NB4 (cell line): Measurements from ENCODE around the gene PCSK4.

Experiments
- DNase-seq: peaks from one replicate; pipeline ENCODE4 v3.0.0; 2010; ENCODE audit warnings: low read depth
- H3K4me3 ChIP-seq: one replicate; pipeline ENCODE4 v1.5.1; 2011; ENCODE audit warnings: mild to moderate bottlenecking, low read depth, low read length, moderate library complexity
- MYC ChIP-seq: IDR thresholded peaks from 2 replicates; pipeline ENCODE4 v1.6.1; 2011; ENCODE audit warnings: low read depth, low read length
- POLR2A ChIP-seq: IDR thresholded peaks from 2 replicates; pipeline ENCODE4 v1.6.1; 2011; ENCODE audit warnings: mild to moderate bottlenecking; ENCODE audit not compliant: insufficient read length; ENCODE audit errors: extremely low read depth
- TF ChIP-seq, protein P1 (sequence below): IDR thresholded peaks from one replicate; pipeline ENCODE4 v1.5.1; 2012; ENCODE audit warnings: low read depth, low read length
- TF ChIP-seq, protein P2 (sequence below): IDR thresholded peaks from 2 replicates; pipeline ENCODE4 v1.6.1; 2011; ENCODE audit warnings: low read depth, low read length

The PCSK4 gene

DNA sequence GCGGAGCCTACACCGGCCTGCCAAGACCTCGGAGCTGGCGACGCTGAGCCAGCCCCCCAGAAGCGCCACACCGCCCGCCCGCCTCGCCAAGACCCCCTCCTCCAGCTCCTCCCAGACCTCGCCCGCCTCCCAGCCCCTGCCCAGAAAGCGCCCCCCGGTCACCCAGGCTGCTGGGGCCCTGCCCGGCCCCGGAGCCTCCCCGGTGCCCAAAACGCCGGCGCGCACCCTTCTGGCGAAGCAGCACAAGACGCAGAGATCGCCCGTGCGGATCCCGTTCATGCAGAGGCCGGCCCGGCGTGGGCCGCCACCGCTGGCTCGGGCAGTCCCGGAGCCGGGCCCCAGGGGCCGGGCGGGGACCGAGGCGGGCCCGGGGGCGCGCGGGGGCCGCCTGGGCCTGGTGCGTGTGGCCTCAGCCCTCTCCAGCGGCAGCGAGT is 21.3 kb downstream of the PCSK4 start:
- no peak for DNase-seq
- no peak overlapping the region for H3K4me3 ChIP-seq
- TF ChIP-seq, protein P1, sequence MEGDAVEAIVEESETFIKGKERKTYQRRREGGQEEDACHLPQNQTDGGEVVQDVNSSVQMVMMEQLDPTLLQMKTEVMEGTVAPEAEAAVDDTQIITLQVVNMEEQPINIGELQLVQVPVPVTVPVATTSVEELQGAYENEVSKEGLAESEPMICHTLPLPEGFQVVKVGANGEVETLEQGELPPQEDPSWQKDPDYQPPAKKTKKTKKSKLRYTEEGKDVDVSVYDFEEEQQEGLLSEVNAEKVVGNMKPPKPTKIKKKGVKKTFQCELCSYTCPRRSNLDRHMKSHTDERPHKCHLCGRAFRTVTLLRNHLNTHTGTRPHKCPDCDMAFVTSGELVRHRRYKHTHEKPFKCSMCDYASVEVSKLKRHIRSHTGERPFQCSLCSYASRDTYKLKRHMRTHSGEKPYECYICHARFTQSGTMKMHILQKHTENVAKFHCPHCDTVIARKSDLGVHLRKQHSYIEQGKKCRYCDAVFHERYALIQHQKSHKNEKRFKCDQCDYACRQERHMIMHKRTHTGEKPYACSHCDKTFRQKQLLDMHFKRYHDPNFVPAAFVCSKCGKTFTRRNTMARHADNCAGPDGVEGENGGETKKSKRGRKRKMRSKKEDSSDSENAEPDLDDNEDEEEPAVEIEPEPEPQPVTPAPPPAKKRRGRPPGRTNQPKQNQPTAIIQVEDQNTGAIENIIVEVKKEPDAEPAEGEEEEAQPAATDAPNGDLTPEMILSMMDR = no peak
- TF ChIP-seq, protein P2, sequence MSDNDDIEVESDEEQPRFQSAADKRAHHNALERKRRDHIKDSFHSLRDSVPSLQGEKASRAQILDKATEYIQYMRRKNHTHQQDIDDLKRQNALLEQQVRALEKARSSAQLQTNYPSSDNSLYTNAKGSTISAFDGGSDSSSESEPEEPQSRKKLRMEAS = no peak

DNA sequence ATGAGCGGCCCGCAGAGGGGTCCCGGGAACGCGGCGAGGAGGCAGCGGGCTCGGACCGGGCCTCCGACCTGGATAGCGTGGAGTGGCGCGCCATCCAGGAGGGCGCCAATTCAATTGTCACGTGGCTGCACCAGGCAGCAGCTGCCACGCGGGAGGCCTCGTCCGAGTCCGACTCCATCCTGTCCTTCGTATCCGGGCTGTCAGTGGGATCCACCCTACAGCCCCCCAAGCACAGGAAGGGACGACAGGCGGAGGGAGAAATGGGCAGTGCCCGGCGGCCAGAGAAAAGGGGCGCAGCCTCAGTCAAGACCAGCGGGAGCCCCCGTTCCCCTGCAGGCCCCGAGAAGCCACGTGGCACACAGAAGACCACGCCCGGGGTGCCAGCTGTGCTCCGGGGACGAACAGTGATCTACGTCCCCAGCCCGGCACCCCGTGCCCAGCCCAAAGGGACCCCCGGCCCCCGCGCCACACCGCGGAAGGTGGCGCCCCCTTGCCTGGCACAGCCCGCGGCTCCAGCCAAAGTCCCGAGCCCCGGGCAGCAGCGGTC is 21.8 kb downstream of the PCSK4 start:
- no peak for DNase-seq
- no peak overlapping the region for H3K4me3 ChIP-seq
- TF ChIP-seq, protein P2 = no peak
- TF ChIP-seq, protein P1 = no peak
- TF ChIP-seq POLR2A = no peak
- TF ChIP-seq MYC = no peak

DNA sequence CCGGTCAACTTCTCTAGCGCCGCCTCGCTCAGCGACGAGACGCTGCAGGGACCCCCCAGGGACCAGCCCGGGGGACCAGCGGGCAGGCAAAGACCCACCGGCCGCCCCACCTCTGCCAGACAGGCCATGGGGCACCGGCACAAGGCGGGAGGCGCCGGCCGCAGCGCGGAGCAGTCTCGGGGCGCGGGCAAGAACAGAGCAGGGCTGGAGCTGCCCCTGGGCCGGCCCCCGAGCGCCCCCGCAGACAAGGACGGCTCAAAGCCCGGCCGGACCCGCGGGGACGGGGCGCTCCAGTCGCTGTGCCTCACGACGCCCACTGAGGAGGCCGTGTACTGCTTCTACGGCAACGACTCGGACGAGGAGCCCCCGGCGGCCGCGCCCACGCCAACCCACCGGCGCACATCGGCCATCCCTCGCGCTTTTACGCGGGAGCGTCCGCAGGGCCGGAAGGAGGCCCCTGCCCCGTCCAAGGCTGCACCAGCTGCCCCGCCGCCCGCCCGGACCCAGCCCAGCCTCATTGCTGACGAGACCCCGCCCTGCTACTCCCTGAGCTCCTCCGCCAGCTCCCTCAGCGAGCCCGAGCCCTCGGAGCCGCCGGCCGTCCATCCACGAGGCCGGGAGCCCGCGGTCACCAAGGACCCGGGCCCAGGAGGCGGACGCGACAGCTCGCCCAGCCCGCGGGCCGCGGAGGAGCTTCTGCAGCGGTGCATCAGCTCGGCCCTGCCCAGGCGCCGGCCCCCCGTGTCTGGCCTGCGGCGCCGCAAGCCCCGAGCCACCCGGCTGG is 22.5 kb downstream of the PCSK4 start:
- H3K4me3 ChIP-seq = no peak overlapping the region
- no peak for DNase-seq

DNA sequence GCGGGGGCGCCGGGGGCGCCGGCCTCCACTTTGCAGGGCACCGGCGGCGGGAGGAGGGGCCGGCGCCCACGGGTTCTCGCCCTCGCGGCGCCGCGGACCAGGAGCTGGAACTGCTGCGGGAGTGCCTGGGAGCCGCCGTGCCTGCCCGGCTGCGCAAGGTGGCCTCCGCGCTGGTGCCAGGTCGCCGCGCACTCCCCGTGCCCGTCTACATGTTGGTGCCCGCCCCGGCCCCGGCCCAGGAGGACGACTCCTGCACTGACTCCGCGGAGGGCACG is 23.0 kb downstream of the PCSK4 start:
- no peak for DNase-seq
- no peak for TF ChIP-seq POLR2A
- TF ChIP-seq, protein P2 = no peak
- no peak for TF ChIP-seq MYC
- TF ChIP-seq, protein P1 = no peak
- no peak overlapping the region for H3K4me3 ChIP-seq

More for the DNA sequence above, 22.5 kb downstream of the PCSK4 start:
- TF ChIP-seq, protein P2 = no peak
- no peak for TF ChIP-seq MYC
- TF ChIP-seq, protein P1 = no peak
- no peak for TF ChIP-seq POLR2A

DNA sequence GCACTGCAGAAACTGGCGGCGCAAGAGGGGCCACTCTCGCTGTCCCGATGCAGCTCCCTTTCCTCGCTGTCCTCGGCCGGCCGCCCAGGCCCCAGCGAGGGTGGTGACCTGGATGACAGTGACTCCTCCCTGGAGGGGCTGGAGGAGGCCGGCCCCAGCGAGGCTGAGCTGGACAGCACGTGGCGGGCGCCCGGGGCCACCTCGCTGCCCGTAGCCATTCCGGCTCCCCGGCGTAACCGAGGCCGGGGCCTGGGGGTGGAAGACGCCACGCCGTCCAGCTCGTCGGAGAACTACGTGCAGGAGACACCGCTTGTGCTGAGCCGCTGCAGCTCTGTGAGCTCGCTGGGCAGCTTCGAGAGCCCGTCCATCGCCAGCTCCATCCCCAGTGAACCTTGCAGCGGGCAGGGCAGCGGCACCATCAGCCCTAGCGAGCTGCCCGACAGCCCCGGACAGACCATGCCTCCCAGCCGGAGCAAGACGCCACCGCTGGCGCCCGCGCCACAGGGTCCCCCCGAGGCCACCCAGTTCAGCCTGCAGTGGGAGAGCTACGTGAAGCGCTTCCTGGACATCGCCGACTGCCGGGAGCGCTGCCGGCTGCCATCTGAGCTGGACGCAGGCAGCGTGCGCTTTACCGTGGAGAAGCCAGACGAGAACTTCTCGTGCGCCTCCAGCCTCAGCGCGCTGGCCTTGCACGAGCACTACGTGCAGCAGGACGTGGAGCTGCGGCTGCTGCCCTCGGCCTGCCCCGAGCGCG is 23.5 kb downstream of the PCSK4 start:
- DNase-seq = no peak
- no peak overlapping the region for H3K4me3 ChIP-seq
- TF ChIP-seq, protein P1 = no peak
- TF ChIP-seq POLR2A (no peak), MYC (no peak)
- TF ChIP-seq, protein P2 = no peak
